A549 (cell line): Measurements from ENCODE around the gene IL17F. TPM values are rescaled to one million over a fixed set of nuclear protein-coding genes. Genes with fewer than 3 reads are reported as not detected.

ENCODE experiments used
- ATAC-seq, 2 experiments: fragments of 200-7000 bp in 1 of 2; fragments of >200 bp in 1 of 2; cut with Nextera tagmentation in 1 of 2; cut with Tn5 transposase in 1 of 2; 3 replicates each; pipeline versions ENCODE4 v1.8.0 to v1.9.1; 2018 to 2020; ENCODE audit warnings: mild to moderate bottlenecking in 1 of 2, moderate library complexity in 1 of 2
- CTCF ChIA-PET: fragments of 300-600 bp; sonication (Branson Sonifier 250); formaldehyde crosslinking; extraction: SDS; loops from one replicate; lab custom pipeline; 2021; ENCODE audit warnings: antibody characterized with exemption, inconsistent platforms; lab: Yijun Ruan, JAX
- POLR2A ChIA-PET: fragments of 350-600 bp; formaldehyde crosslinking; extraction: SDS; loops from one replicate; lab custom pipeline; 2021; ENCODE audit warnings: antibody characterized with exemption, inconsistent platforms; lab: Yijun Ruan, JAX
- DNase-seq, 2 experiments: peaks; one replicate each; pipeline versions ENCODE4 v3.0.0 to v3.0.0-alpha.2; 2011 to 2016; ENCODE audit warnings: low read depth in 1 of 2, low spot score in 1 of 2
- FAIRE-seq: peaks from 2 replicates; lab custom pipeline; 2011; peaks lifted over from hg19 to GRCh38; lab: Jason Lieb, UNC
- H3K27ac ChIP-seq, 2 experiments: fragments of >200 bp; sonication (Bioruptor Twin); formaldehyde crosslinking; 3 replicates each; pipeline ENCODE4 v1.5.1; 2016 to 2017
- H3K4me1 ChIP-seq: fragments of >200 bp; sonication (Bioruptor Twin); formaldehyde crosslinking; 3 replicates; pipeline ENCODE4 v1.6.1; 2016
- H3K4me2 ChIP-seq: fragments of >200 bp; sonication (Bioruptor Twin); formaldehyde crosslinking; 3 replicates; pipeline ENCODE4 v1.6.1; 2016
- H3K4me3 ChIP-seq: fragments of >200 bp; sonication (Bioruptor Twin); formaldehyde crosslinking; 3 replicates; pipeline ENCODE4 v1.5.1; 2016
- H3K9me3 ChIP-seq: fragments of >200 bp; sonication (Bioruptor Twin); formaldehyde crosslinking; 3 replicates; pipeline ENCODE4 v1.6.1; 2016
- E2F6 ChIP-seq: IDR thresholded peaks from 2 replicates; pipeline ENCODE4 v1.6.1; 2012; ENCODE audit warnings: low read depth, borderline replicate concordance
- EHMT2 ChIP-seq: fragments of 200-600 bp; sonication (generic); IDR thresholded peaks from 2 replicates; pipeline ENCODE4 v1.6.1; 2016; ENCODE audit warnings: antibody characterized with exemption, low read depth, mild to moderate bottlenecking, moderate library complexity
- ELK1 ChIP-seq: fragments of 150-350 bp; IDR thresholded peaks from 2 replicates; pipeline ENCODE4 v1.6.1; 2014; ENCODE audit warnings: low read depth, mild to moderate bottlenecking, low read length
- EP300 ChIP-seq, 2 experiments: fragments of >200 bp; sonication (Bioruptor Twin); formaldehyde crosslinking; IDR thresholded peaks; 2 replicates in 1 of 2; 3 replicates in 1 of 2; pipeline ENCODE4 v1.6.1; 2016 to 2017
- ESRRA ChIP-seq: fragments of 150-350 bp; IDR thresholded peaks from 2 replicates; pipeline ENCODE4 v1.6.1; 2014; ENCODE audit warnings: mild to moderate bottlenecking, low read length, borderline replicate concordance
- FOSL2 ChIP-seq, 2 experiments: fragments of 450-650 bp in 1 of 2; fragments of >200 bp in 1 of 2; sonication (Bioruptor Twin) in 1 of 2; formaldehyde crosslinking; IDR thresholded peaks; 2 replicates each; pipeline versions ENCODE4 v1.5.0 to v1.6.1; 2016 to 2020; ENCODE audit warnings: mild to moderate bottlenecking in 1 of 2, moderate library complexity in 1 of 2
- FOXS1 ChIP-seq: fragments of 250-450 bp; sonication (Bioruptor Pico); IDR thresholded peaks from 2 replicates; pipeline ENCODE4 v1.5.0; 2020; ENCODE audit warnings: mild to moderate bottlenecking, moderate library complexity
- GATA3 ChIP-seq: IDR thresholded peaks from 2 replicates; pipeline ENCODE4 v1.6.1; 2012; ENCODE audit warnings: borderline replicate concordance
- HES2 ChIP-seq: fragments of >200 bp; sonication (Bioruptor Twin); formaldehyde crosslinking; IDR thresholded peaks from 2 replicates; pipeline ENCODE4 v1.6.1; 2016
- HEYL ChIP-seq: fragments of 250-450 bp; sonication (Bioruptor Pico); IDR thresholded peaks from 2 replicates; pipeline ENCODE4 v1.8.0; 2021; ENCODE audit warnings: mild to moderate bottlenecking, moderate library complexity
- JUNB ChIP-seq: fragments of >200 bp; sonication (Bioruptor Twin); formaldehyde crosslinking; IDR thresholded peaks from 2 replicates; pipeline ENCODE4 v1.6.1; 2016
- KDM1A ChIP-seq: fragments of 200-600 bp; sonication (generic); IDR thresholded peaks from 2 replicates; pipeline ENCODE4 v1.6.1; 2016; ENCODE audit warnings: low read depth, mild to moderate bottlenecking
- KDM5A ChIP-seq: fragments of 200-600 bp; sonication (generic); IDR thresholded peaks from 2 replicates; pipeline ENCODE4 v1.6.1; 2016; ENCODE audit warnings: antibody characterized with exemption, mild to moderate bottlenecking
- MAFK ChIP-seq: fragments of 450-650 bp; IDR thresholded peaks from 2 replicates; pipeline ENCODE4 v1.6.1; 2014; ENCODE audit not compliant: partially characterized antibody
- MAZ ChIP-seq: fragments of 150-350 bp; IDR thresholded peaks from 2 replicates; pipeline ENCODE4 v1.6.1; 2014; ENCODE audit warnings: antibody characterized with exemption, low read depth, low read length, borderline replicate concordance
- NPAS2 ChIP-seq: fragments of 250-450 bp; sonication (Bioruptor Pico); IDR thresholded peaks from 2 replicates; pipeline ENCODE4 v1.8.0; 2022; ENCODE audit warnings: mild to moderate bottlenecking, moderate library complexity, borderline replicate concordance
- NR3C1 ChIP-seq: fragments of >200 bp; sonication (Bioruptor Twin); formaldehyde crosslinking; IDR thresholded peaks from 3 replicates; pipeline ENCODE4 v1.6.1; 2017
- RARB ChIP-seq: fragments of 250-450 bp; sonication (Bioruptor Pico); IDR thresholded peaks from 2 replicates; pipeline ENCODE4 v1.8.0; 2021; ENCODE audit warnings: mild to moderate bottlenecking, moderate library complexity
- RCOR1 ChIP-seq: fragments of 150-350 bp; IDR thresholded peaks from 2 replicates; pipeline ENCODE4 v1.6.1; 2014; ENCODE audit warnings: antibody characterized with exemption, low read length, low read depth
- REST ChIP-seq: fragments of 200-600 bp; sonication (generic); IDR thresholded peaks from 2 replicates; pipeline ENCODE4 v1.6.1; 2016; ENCODE audit warnings: antibody characterized with exemption, mild to moderate bottlenecking, moderate library complexity
- RFX5 ChIP-seq: fragments of 450-650 bp; IDR thresholded peaks from 2 replicates; pipeline ENCODE4 v1.7.1; 2014; ENCODE audit warnings: antibody characterized with exemption, mild to moderate bottlenecking, moderate library complexity
- SREBF2 ChIP-seq: fragments of 450-650 bp; IDR thresholded peaks from 2 replicates; pipeline ENCODE4 v1.6.1; 2014; ENCODE audit warnings: mild to moderate bottlenecking, moderate library complexity
- TP53 ChIP-seq: fragments of 250-450 bp; sonication (Bioruptor Pico); IDR thresholded peaks from 2 replicates; pipeline ENCODE4 v1.5.0; 2021; ENCODE audit warnings: mild to moderate bottlenecking, moderate library complexity
- ZFP36 ChIP-seq: fragments of 450-650 bp; IDR thresholded peaks from 2 replicates; pipeline ENCODE4 v1.6.1; 2014; ENCODE audit warnings: borderline replicate concordance; ENCODE audit not compliant: partially characterized antibody
- ZNF302 ChIP-seq: fragments of 250-450 bp; sonication (Bioruptor Pico); IDR thresholded peaks from 2 replicates; pipeline ENCODE4 v1.9.0; 2021; ENCODE audit warnings: inconsistent platforms, mild to moderate bottlenecking, moderate library complexity
- whole genome bisulfite sequencing: methylation state at CpG from one replicate; pipeline ENCODE4 v1.1.6; 2017; ENCODE audit errors: missing lambda C conversion rate; 5-methylcytosine and 5-hydroxymethylcytosine counted together
- polyA plus RNA-seq, 4 experiments: library from polyadenylated mRNA; depleted of rRNA in 3 of 4; stranded (reverse); fragments of >200 nt; fragmentation: RNase III in 1 of 4; extraction: RNeasy Plus Mini Kit Qiagen cat#74134 plus additional on column Dnase treatment in 1 of 4; gene quantifications; 2 replicates in 3 of 4; 3 replicates in 1 of 4; pipeline ENCODE4 v1.2.3, GENCODE V29; 2011 to 2017

Gene IL17F
- polyA plus RNA-seq, 2 of the 4 experiments (the other 2 are of a cell fraction), result not detected

- ATAC-seq, result no peak
- H3K4me3 ChIP-seq, result no peak overlapping the region
- ChIA-PET POLR2A (no interaction called here), CTCF (interaction anchor here (2.7 kb wide), 1 partner anchor 68 kb away, joined by 10 read pairs; no protein-coding TSS in a partner anchor)
- 36% methylated on average over 1 of the region's 1 CpG for WGBS
- no peaks in the 10 kb centered on the region for H3K9me3 ChIP-seq
- FAIRE-seq, result no peak
- no peaks in the 10 kb centered on the region for H3K4me1 ChIP-seq
- no peak overlapping the region for H3K4me2 ChIP-seq
- no peak for DNase-seq
- TF ChIP-seq MAFK (peak; percentile 41), MAZ (no peak)
- no peak overlapping the region for H3K27ac ChIP-seq
Measured at GRCh38 chr6:52230685-52231084, 13.6 kb downstream of the IL17F start.

- CTCF ChIA-PET, result no interaction called here
- DNase-seq, result no peak
Measured at GRCh38 chr6:52227495-52227894, 16.8 kb downstream of the IL17F start.

GRCh38 chr6:52221302-52221701, 23.0 kb downstream of the IL17F start:
- no peak for FAIRE-seq
- DNase-seq, result no peak
- 2% methylated on average over 3 of the region's 3 CpGs for WGBS
- TF ChIP-seq FOXS1 (CRISPR knock-in tag), result no peak
- TF ChIP-seq ESRRA, result no peak
- TF ChIP-seq E2F6, result no peak
- TF ChIP-seq SREBF2, result no peak
- no peak for TF ChIP-seq KDM1A
- no peak for TF ChIP-seq RARB (CRISPR knock-in tag)
- no peak for TF ChIP-seq KDM5A
- TF ChIP-seq NR3C1, result no peak
- TF ChIP-seq EP300 (IDR thresholded peaks at IDR 0.05), result no peak
- TF ChIP-seq RFX5, result no peak
- TF ChIP-seq, all 56 proteins: peak for 0
- CTCF ChIA-PET, result interaction anchor here (1.0 kb wide), 1 partner anchor 58 kb away, joined by 3 read pairs; no protein-coding TSS in a partner anchor
- H3K4me1 ChIP-seq, result no peaks in the 10 kb centered on the region
- no peak for ATAC-seq
- H3K4me3 ChIP-seq, result no peak overlapping the region
- no peaks in the 10 kb centered on the region for H3K9me3 ChIP-seq
- POLR2A ChIA-PET, result no interaction called here
- no peak overlapping the region for H3K4me2 ChIP-seq
- H3K27ac ChIP-seq, result no peak overlapping the region

More at GRCh38 chr6:52227495-52227894, 16.8 kb downstream of the IL17F start:
- no peak for ATAC-seq
- H3K4me1 ChIP-seq, result no peaks in the 10 kb centered on the region
- no peak for FAIRE-seq
- H3K9me3 ChIP-seq, result no peaks in the 10 kb centered on the region
- H3K27ac ChIP-seq, result no peak overlapping the region
- WGBS, result 0% methylated on average over 1 of the region's 1 CpG
- H3K4me2 ChIP-seq, result no peak overlapping the region
- no peak for TF ChIP-seq ZFP36
- no peak for TF ChIP-seq FOXS1 (CRISPR knock-in tag)
- TF ChIP-seq ZNF302 (CRISPR knock-in tag), result no peak
- TF ChIP-seq EP300 (IDR thresholded peaks at IDR 0.05), result no peak
- TF ChIP-seq, all 56 proteins: peak for 0
- POLR2A ChIA-PET, result no interaction called here
- H3K4me3 ChIP-seq, result no peak overlapping the region

- ChIA-PET POLR2A (no interaction called here), CTCF (no interaction called here)
- DNase-seq (no peak), FAIRE-seq (no peak), ATAC-seq (no peak)
- no peak overlapping the region for H3K27ac ChIP-seq
- H3K9me3 ChIP-seq, result no peaks in the 10 kb centered on the region
- H3K4me3 ChIP-seq, result no peak overlapping the region
- 0% methylated on average over 2 of the region's 2 CpGs for whole genome bisulfite sequencing
- no peaks in the 10 kb centered on the region for H3K4me1 ChIP-seq
- no peak overlapping the region for H3K4me2 ChIP-seq
- TF ChIP-seq MAZ (no peak), GATA3 (no peak), EP300 (IDR thresholded peaks at IDR 0.05) (no peak), ESRRA (no peak), KDM1A (no peak), JUNB (no peak), EHMT2 (no peak), NR3C1 (no peak), RCOR1 (no peak), HEYL (CRISPR knock-in tag) (no peak), ELK1 (no peak), FOSL2 (IDR thresholded peaks at IDR 0.05) (no peak), FOSL2 (CRISPR knock-in tag; IDR thresholded peaks at IDR 0.05) (no peak), REST (no peak), TP53 (CRISPR knock-in tag) (no peak), RARB (CRISPR knock-in tag) (no peak), HES2 (no peak), NPAS2 (CRISPR knock-in tag) (no peak)
Measured at GRCh38 chr6:52217761-52218160, 26.5 kb downstream of the IL17F start.
